ENCODE data around the gene GABRB3. TPM values are rescaled to one million over a fixed set of nuclear protein-coding genes. Genes with fewer than 3 reads are reported as not detected.

GABRB3 gene
- total and polyA plus RNA-seq, 2 donors (not counting 1 experiment from before 2014, with no cell fraction given): 0.07 TPM; not detected in 1

DNA sequence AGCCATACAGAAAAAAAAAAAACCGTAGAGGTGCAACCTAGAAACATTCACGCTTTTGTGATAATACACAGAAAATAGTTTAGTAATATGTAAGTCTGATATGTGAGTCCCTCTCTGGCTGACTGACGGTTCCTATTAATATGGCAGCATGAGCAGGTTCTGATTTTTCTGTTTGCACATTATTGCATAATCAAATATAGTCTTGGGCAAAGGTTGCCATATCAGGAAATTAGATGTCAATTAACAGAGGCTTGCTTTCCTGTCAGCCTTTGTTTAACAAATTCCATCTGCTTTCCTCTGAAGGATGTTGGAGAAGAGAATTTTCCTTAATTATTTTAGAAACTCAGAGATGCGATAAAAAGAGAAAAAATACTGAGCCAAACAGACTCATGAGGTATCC lies 14.8 kb downstream of the GABRB3 start:
- Histone ChIP-seq H3K79me2 (ENCODE audit: control insufficient read depth, insufficient read depth, low read length) (no peaks in the 10 kb centered on the region), H4K20me1 (ENCODE audit: control insufficient read depth, insufficient read depth, low read length, poor library complexity, severe bottlenecking) (no peaks in the 10 kb centered on the region), H2AFZ (ENCODE audit: insufficient read depth, low read depth, low read length, poor library complexity, severe bottlenecking) (no peak overlapping the region), H3K4me1 (ENCODE audit: control insufficient read depth in 2 of 2, insufficient read depth in 2 of 2, low read length in 2 of 2) (no peaks in the 10 kb centered on the region), H3K9me3 (ENCODE audit: control extremely low read depth in 1 of 3, control insufficient read depth in 2 of 3, insufficient read depth in 1 of 3, low read length in 2 of 3) (peaks cover 0 to 8% (median 0%) of the 10 kb centered on the region in 3 donors), H3K4me3 (ENCODE audit: control extremely low read depth in 1 of 5, extremely low read depth in 1 of 5, insufficient read depth in 1 of 5, low read depth in 2 of 5, low read length in 4 of 5) (no peak overlapping the region), H3K27me3 (replicated peaks in 1 of 4; ENCODE audit: control extremely low read depth in 1 of 4, control insufficient read depth in 3 of 4, insufficient read depth in 4 of 4, low read length in 3 of 4) (no peaks in the 10 kb centered on the region), H3K36me3 (replicated peaks in 1 of 2; ENCODE audit: control extremely low read depth in 1 of 2, control insufficient read depth in 1 of 2, extremely low read depth in 1 of 2, insufficient read depth in 2 of 2, low read length in 1 of 2) (no peaks in the 10 kb centered on the region), H3K4me2 (replicated peaks; ENCODE audit: low read depth, low read length, poor library complexity, severe bottlenecking) (no peak overlapping the region), H3K27ac (ENCODE audit: low read length in 2 of 2) (no peak overlapping the region), H3K9ac (ENCODE audit: low read length) (no peak overlapping the region)
- Mint-ChIP-seq H3K27ac (no peak overlapping the region), H3K4me3 (no peak overlapping the region), H3K9me3 (ENCODE audit: insufficient read depth) (peaks cover 7% of the 10 kb centered on the region), H3K27me3 (no peaks in the 10 kb centered on the region), H3K4me1 (no peaks in the 10 kb centered on the region)
- ATAC-seq (ENCODE audit: low read depth) (no peak), DNase-seq (no peak)
- intact Hi-C loops (cut with micrococcal nuclease): no loop called here
- no peak for TF ChIP-seq EZH2 (IDR thresholded peaks at IDR 0.05; ENCODE audit: borderline replicate concordance, insufficient read depth, low read depth, low read length, poor library complexity, severe bottlenecking)
- TF ChIP-seq, protein P1, sequence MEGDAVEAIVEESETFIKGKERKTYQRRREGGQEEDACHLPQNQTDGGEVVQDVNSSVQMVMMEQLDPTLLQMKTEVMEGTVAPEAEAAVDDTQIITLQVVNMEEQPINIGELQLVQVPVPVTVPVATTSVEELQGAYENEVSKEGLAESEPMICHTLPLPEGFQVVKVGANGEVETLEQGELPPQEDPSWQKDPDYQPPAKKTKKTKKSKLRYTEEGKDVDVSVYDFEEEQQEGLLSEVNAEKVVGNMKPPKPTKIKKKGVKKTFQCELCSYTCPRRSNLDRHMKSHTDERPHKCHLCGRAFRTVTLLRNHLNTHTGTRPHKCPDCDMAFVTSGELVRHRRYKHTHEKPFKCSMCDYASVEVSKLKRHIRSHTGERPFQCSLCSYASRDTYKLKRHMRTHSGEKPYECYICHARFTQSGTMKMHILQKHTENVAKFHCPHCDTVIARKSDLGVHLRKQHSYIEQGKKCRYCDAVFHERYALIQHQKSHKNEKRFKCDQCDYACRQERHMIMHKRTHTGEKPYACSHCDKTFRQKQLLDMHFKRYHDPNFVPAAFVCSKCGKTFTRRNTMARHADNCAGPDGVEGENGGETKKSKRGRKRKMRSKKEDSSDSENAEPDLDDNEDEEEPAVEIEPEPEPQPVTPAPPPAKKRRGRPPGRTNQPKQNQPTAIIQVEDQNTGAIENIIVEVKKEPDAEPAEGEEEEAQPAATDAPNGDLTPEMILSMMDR (IDR thresholded peaks at IDR 0.05): no peak
- no CpG with 5 or more reads among the region's 4 CpGs for whole genome bisulfite sequencing (ENCODE audit: insufficient coverage)
- POLR2A ChIA-PET: no interaction called here
- CTCF ChIA-PET: no interaction called here

DNA sequence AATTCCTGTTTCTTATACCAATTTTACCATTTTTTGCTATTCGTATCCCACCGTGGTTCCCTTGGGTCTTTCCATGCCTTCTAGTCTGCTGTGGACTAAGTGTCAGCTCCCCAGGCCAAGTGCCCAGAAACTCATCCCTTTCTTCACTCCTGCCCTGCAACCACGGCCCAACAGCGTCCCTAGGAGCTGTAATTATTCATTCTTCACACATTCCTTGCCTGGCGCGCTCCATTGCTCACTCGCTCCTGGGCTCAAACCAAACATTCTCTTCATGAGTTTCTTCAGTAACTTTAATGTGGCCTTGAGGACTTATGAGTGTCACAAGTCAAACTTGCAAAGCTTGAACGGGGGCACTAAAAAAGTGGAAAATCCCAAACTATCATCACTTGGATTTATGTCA lies 15.7 kb downstream of the GABRB3 start:
- H3K27me3 ChIP-seq (replicated peaks in 1 of 4; ENCODE audit: control extremely low read depth in 1 of 4, control insufficient read depth in 3 of 4, insufficient read depth in 4 of 4, low read length in 3 of 4): no peaks in the 10 kb centered on the region
- no peak overlapping the region for H2AFZ ChIP-seq (ENCODE audit: insufficient read depth, low read depth, low read length, poor library complexity, severe bottlenecking)
- no peak overlapping the region for H3K4me2 ChIP-seq (replicated peaks; ENCODE audit: low read depth, low read length, poor library complexity, severe bottlenecking)
- Mint-ChIP-seq H3K9me3 (ENCODE audit: insufficient read depth) (peaks cover 7% of the 10 kb centered on the region), H3K4me3 (no peak overlapping the region), H3K4me1 (no peaks in the 10 kb centered on the region), H3K27ac (no peak overlapping the region), H3K27me3 (no peaks in the 10 kb centered on the region)
- intact Hi-C loops (cut with micrococcal nuclease): no loop called here
- ATAC-seq (ENCODE audit: low read depth) (no peak), DNase-seq (no peak)
- TF ChIP-seq EZH2 (IDR thresholded peaks at IDR 0.05; ENCODE audit: borderline replicate concordance, insufficient read depth, low read depth, low read length, poor library complexity, severe bottlenecking): no peak
- TF ChIP-seq, protein P1 (IDR thresholded peaks at IDR 0.05): no peak
- H4K20me1 ChIP-seq (ENCODE audit: control insufficient read depth, insufficient read depth, low read length, poor library complexity, severe bottlenecking): no peaks in the 10 kb centered on the region
- no peak overlapping the region for H3K9ac ChIP-seq (ENCODE audit: low read length)
- CTCF ChIA-PET: no interaction called here
- POLR2A ChIA-PET: no interaction called here
- H3K4me1 ChIP-seq (ENCODE audit: control insufficient read depth in 2 of 2, insufficient read depth in 2 of 2, low read length in 2 of 2): no peaks in the 10 kb centered on the region
- H3K4me3 ChIP-seq (ENCODE audit: control extremely low read depth in 1 of 5, extremely low read depth in 1 of 5, insufficient read depth in 1 of 5, low read depth in 2 of 5, low read length in 4 of 5): no peak overlapping the region
- H3K27ac ChIP-seq (ENCODE audit: low read length in 2 of 2): no peak overlapping the region
- H3K79me2 ChIP-seq (ENCODE audit: control insufficient read depth, insufficient read depth, low read length): no peaks in the 10 kb centered on the region
- H3K9me3 ChIP-seq (ENCODE audit: control extremely low read depth in 1 of 3, control insufficient read depth in 2 of 3, insufficient read depth in 1 of 3, low read length in 2 of 3): peaks cover 0 to 10% (median 0%) of the 10 kb centered on the region in 3 donors
- WGBS (ENCODE audit: insufficient coverage): 87% methylated on average over 3 of the region's 8 CpGs
- H3K36me3 ChIP-seq (replicated peaks in 1 of 2; ENCODE audit: control extremely low read depth in 1 of 2, control insufficient read depth in 1 of 2, extremely low read depth in 1 of 2, insufficient read depth in 2 of 2, low read length in 1 of 2): no peaks in the 10 kb centered on the region

All from B cell (primary cell).